ENCODE measurements around the gene NKX2-1.

NKX2-1 gene

GRCh38 chr14:36550899-36551298, 30.9 kb upstream of the NKX2-1 start:
- TF ChIP-seq POLR2AphosphoS5 (IDR thresholded peaks at IDR 0.05; ENCODE audit: low read depth, low read length) (no peak), TAF1 (IDR thresholded peaks at IDR 0.05; ENCODE audit: borderline replicate concordance, insufficient read depth, low read length) (no peak), FOXP2 (optimal IDR thresholded peaks at IDR 0.05; ENCODE audit: borderline replicate concordance, extremely low read depth, extremely low read length, insufficient read depth) (no peak), SIN3A (IDR thresholded peaks at IDR 0.05; ENCODE audit: borderline replicate concordance, insufficient read depth, low read length) (no peak)
- TF ChIP-seq, protein P1, sequence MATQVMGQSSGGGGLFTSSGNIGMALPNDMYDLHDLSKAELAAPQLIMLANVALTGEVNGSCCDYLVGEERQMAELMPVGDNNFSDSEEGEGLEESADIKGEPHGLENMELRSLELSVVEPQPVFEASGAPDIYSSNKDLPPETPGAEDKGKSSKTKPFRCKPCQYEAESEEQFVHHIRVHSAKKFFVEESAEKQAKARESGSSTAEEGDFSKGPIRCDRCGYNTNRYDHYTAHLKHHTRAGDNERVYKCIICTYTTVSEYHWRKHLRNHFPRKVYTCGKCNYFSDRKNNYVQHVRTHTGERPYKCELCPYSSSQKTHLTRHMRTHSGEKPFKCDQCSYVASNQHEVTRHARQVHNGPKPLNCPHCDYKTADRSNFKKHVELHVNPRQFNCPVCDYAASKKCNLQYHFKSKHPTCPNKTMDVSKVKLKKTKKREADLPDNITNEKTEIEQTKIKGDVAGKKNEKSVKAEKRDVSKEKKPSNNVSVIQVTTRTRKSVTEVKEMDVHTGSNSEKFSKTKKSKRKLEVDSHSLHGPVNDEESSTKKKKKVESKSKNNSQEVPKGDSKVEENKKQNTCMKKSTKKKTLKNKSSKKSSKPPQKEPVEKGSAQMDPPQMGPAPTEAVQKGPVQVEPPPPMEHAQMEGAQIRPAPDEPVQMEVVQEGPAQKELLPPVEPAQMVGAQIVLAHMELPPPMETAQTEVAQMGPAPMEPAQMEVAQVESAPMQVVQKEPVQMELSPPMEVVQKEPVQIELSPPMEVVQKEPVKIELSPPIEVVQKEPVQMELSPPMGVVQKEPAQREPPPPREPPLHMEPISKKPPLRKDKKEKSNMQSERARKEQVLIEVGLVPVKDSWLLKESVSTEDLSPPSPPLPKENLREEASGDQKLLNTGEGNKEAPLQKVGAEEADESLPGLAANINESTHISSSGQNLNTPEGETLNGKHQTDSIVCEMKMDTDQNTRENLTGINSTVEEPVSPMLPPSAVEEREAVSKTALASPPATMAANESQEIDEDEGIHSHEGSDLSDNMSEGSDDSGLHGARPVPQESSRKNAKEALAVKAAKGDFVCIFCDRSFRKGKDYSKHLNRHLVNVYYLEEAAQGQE (IDR thresholded peaks at IDR 0.05; ENCODE audit: insufficient read depth in 1 of 2, low read depth in 2 of 2, low read length in 2 of 2): no peak

- TF ChIP-seq FOXP2 (optimal IDR thresholded peaks at IDR 0.05; ENCODE audit: borderline replicate concordance, extremely low read depth, extremely low read length, insufficient read depth): no peak
- TF ChIP-seq, protein P1 (IDR thresholded peaks at IDR 0.05; ENCODE audit: insufficient read depth in 1 of 2, low read depth in 2 of 2, low read length in 2 of 2): no peak
- TF ChIP-seq SIN3A (IDR thresholded peaks at IDR 0.05; ENCODE audit: borderline replicate concordance, insufficient read depth, low read length): no peak
- TF ChIP-seq POLR2AphosphoS5 (IDR thresholded peaks at IDR 0.05; ENCODE audit: low read depth, low read length): no peak
- no peak for TF ChIP-seq TAF1 (IDR thresholded peaks at IDR 0.05; ENCODE audit: borderline replicate concordance, insufficient read depth, low read length)
Measured at GRCh38 chr14:36538051-36538450, 18.0 kb upstream of the NKX2-1 start.

GRCh38 chr14:36529062-36529461, 9.0 kb upstream of the NKX2-1 start:
- no peak for TF ChIP-seq SIN3A (IDR thresholded peaks at IDR 0.05; ENCODE audit: borderline replicate concordance, insufficient read depth, low read length)
- no peak for TF ChIP-seq TAF1 (IDR thresholded peaks at IDR 0.05; ENCODE audit: borderline replicate concordance, insufficient read depth, low read length)
- TF ChIP-seq, protein P1 (IDR thresholded peaks at IDR 0.05; ENCODE audit: insufficient read depth in 1 of 2, low read depth in 2 of 2, low read length in 2 of 2): no peak
- TF ChIP-seq FOXP2 (optimal IDR thresholded peaks at IDR 0.05; ENCODE audit: borderline replicate concordance, extremely low read depth, extremely low read length, insufficient read depth): no peak
- no peak for TF ChIP-seq POLR2AphosphoS5 (IDR thresholded peaks at IDR 0.05; ENCODE audit: low read depth, low read length)

GRCh38 chr14:36525746-36526099, 5.7 kb upstream of the NKX2-1 start:
- TF ChIP-seq FOXP2 (optimal IDR thresholded peaks at IDR 0.05; ENCODE audit: borderline replicate concordance, extremely low read depth, extremely low read length, insufficient read depth) (no peak), SIN3A (IDR thresholded peaks at IDR 0.05; ENCODE audit: borderline replicate concordance, insufficient read depth, low read length) (no peak), TAF1 (IDR thresholded peaks at IDR 0.05; ENCODE audit: borderline replicate concordance, insufficient read depth, low read length) (no peak), POLR2AphosphoS5 (IDR thresholded peaks at IDR 0.05; ENCODE audit: low read depth, low read length) (no peak)
- TF ChIP-seq, protein P1 (IDR thresholded peaks at IDR 0.05; ENCODE audit: insufficient read depth in 1 of 2, low read depth in 2 of 2, low read length in 2 of 2): no peak

Data from PFSK-1 (cell line).